HCT116 (cell line): Measurements from ENCODE around the gene SYDE2. TPM values are rescaled to one million over a fixed set of nuclear protein-coding genes. Genes with fewer than 3 reads are reported as not detected.

ENCODE experiments used
- ATAC-seq: fragments of 200-7000 bp; cut with Tn5 transposase; 2 replicates; pipeline ENCODE4 v1.9.1; 2020; ENCODE audit warnings: mild to moderate bottlenecking, moderate library complexity
- BruUV-seq: library from RNA; stranded (reverse); fragments of 400-500 nt; replicated peaks from 2 replicates; lab custom pipeline; 2021; lab: Mats Ljungman, UMichigan
- CTCF ChIA-PET: fragments of 300-600 bp; sonication (Branson Sonifier 250); formaldehyde crosslinking; loops from one replicate; lab custom pipeline; 2021; ENCODE audit warnings: antibody characterized with exemption; lab: Charles Lee
- POLR2A ChIA-PET: fragments of 300-600, 350-600 bp; sonication (Branson Sonifier 250); formaldehyde crosslinking; loops from one replicate; lab custom pipeline; 2021; ENCODE audit warnings: antibody characterized with exemption; lab: Charles Lee
- RAD21 ChIA-PET, 2 experiments: fragments of 300-600 bp; sonication (Branson Sonifier 250); formaldehyde crosslinking; loops; one replicate each; lab custom pipeline; 2023; ENCODE audit warnings: low total read pairs in 2 of 2; ENCODE audit not compliant: uncharacterized antibody in 2 of 2, unreplicated experiment in 2 of 2, low non-redundant PET in 1 of 2; lab: Charles Lee
- DNase-seq: peaks from one replicate; pipeline ENCODE4 v3.0.0-alpha.2; 2010; ENCODE audit warnings: low read depth, low spot score
- H2AFZ ChIP-seq: fragments of 200-600 bp; shearing (Covaris generic), sonication (generic); 2 replicates; pipeline ENCODE4 v1.6.1; 2017; ENCODE audit warnings: low read depth, mixed run types, mixed read lengths, antibody characterized with exemption, low read length; ENCODE audit not compliant: poor library complexity, severe bottlenecking
- H3K27ac ChIP-seq: 2 replicates; pipeline ENCODE4 v1.5.1; 2012; ENCODE audit warnings: low read depth, low read length
- H3K27me3 ChIP-seq: fragments of 200-600 bp; sonication (generic); 2 replicates; pipeline ENCODE4 v1.6.1; 2016; ENCODE audit warnings: mixed run types, low read length, mixed read lengths; ENCODE audit not compliant: insufficient read depth
- H3K36me3 ChIP-seq, 2 experiments: fragments of 200-500 bp in 1 of 2; fragments of 200-600 bp in 1 of 2; sonication (Bioruptor generic) in 1 of 2; sonication (generic) in 1 of 2; 2 replicates each; pipeline versions ENCODE4 v1.5.1 to v1.6.1; 2014 to 2016; ENCODE audit warnings: low read length in 2 of 2, inconsistent platforms in 1 of 2, mixed read lengths in 1 of 2, mixed run types in 1 of 2; ENCODE audit not compliant: insufficient read depth in 2 of 2, control insufficient read depth in 1 of 2
- H3K4me1 ChIP-seq, 2 experiments: fragments of 200-600 bp in 1 of 2; sonication (generic) in 1 of 2; 2 replicates each; pipeline versions ENCODE4 v1.5.1 to v1.6.1; 2012 to 2017; ENCODE audit warnings: low read length in 2 of 2, inconsistent platforms in 1 of 2, mild to moderate bottlenecking in 1 of 2, mixed read lengths in 1 of 2, mixed run types in 1 of 2, moderate library complexity in 1 of 2; ENCODE audit not compliant: insufficient read depth in 2 of 2, control insufficient read depth in 1 of 2
- H3K4me2 ChIP-seq: fragments of 200-600 bp; sonication (generic); 2 replicates; pipeline ENCODE4 v1.6.1; 2017; ENCODE audit warnings: mixed run types, low read length, mixed read lengths
- H3K4me3 ChIP-seq, 2 experiments: fragments of 200-600 bp in 1 of 2; sonication (generic) in 1 of 2; replicated peaks in 1 of 2; 2 replicates each; pipeline ENCODE4 v1.5.1; 2011 to 2016; ENCODE audit warnings: low read length in 2 of 2, control low read depth in 1 of 2, low read depth in 1 of 2, mild to moderate bottlenecking in 1 of 2, mixed read lengths in 1 of 2, mixed run types in 1 of 2
- H3K79me2 ChIP-seq: fragments of 200-600 bp; sonication (generic); 2 replicates; pipeline ENCODE4 v1.6.1; 2017; ENCODE audit warnings: mild to moderate bottlenecking, mixed run types, low read length, moderate library complexity, mixed read lengths; ENCODE audit not compliant: insufficient read depth
- H3K9ac ChIP-seq: fragments of 200-600 bp; sonication (generic); 2 replicates; pipeline ENCODE4 v1.6.1; 2016; ENCODE audit warnings: low read length, mixed read lengths
- H3K9me2 ChIP-seq: fragments of 200-600 bp; sonication (generic), shearing (Covaris generic); 2 replicates; pipeline ENCODE4 v1.6.1; 2017; ENCODE audit warnings: mixed run types, mild to moderate bottlenecking, moderate library complexity; ENCODE audit not compliant: insufficient read depth
- H3K9me3 ChIP-seq, 2 experiments: fragments of 200-500 bp in 1 of 2; fragments of 200-600 bp in 1 of 2; sonication (Bioruptor generic) in 1 of 2; sonication (generic) in 1 of 2; 2 replicates each; pipeline ENCODE4 v1.6.1; 2014 to 2017; ENCODE audit warnings: low read length in 2 of 2, mixed read lengths in 2 of 2, inconsistent platforms in 1 of 2, low read depth in 1 of 2, mild to moderate bottlenecking in 1 of 2, mixed run types in 1 of 2, moderate library complexity in 1 of 2; ENCODE audit not compliant: control insufficient read depth in 1 of 2, insufficient read depth in 1 of 2
- H4K20me1 ChIP-seq: fragments of 200-600 bp; sonication (generic), shearing (Covaris generic); 2 replicates; pipeline ENCODE4 v1.6.1; 2017; ENCODE audit warnings: mixed run types, mild to moderate bottlenecking, moderate library complexity; ENCODE audit not compliant: insufficient read depth
- CBX3 ChIP-seq: IDR thresholded peaks from 2 replicates; pipeline ENCODE4 v1.6.1; 2012; ENCODE audit warnings: low read depth
- EGR1 ChIP-seq: IDR thresholded peaks from 2 replicates; pipeline ENCODE4 v1.6.1; 2012; ENCODE audit warnings: low read depth
- ELF1 ChIP-seq: IDR thresholded peaks from 2 replicates; pipeline ENCODE4 v1.6.1; 2012; ENCODE audit warnings: low read depth, borderline replicate concordance
- EZH2 ChIP-seq: fragments of 200-600 bp; sonication (generic); IDR thresholded peaks from 2 replicates; pipeline ENCODE4 v1.6.1; 2017; ENCODE audit warnings: antibody characterized with exemption, mixed run types
- FOSL1 ChIP-seq: IDR thresholded peaks from 2 replicates; pipeline ENCODE4 v1.6.1; 2012; ENCODE audit warnings: low read depth
- JUND ChIP-seq: IDR thresholded peaks from 2 replicates; pipeline ENCODE4 v1.6.1; 2012
- POLR2A ChIP-seq: IDR thresholded peaks from 2 replicates; pipeline ENCODE4 v1.7.0; 2011; ENCODE audit warnings: borderline replicate concordance; ENCODE audit not compliant: insufficient read depth, insufficient read length; ENCODE audit errors: extremely low read depth
- POLR2AphosphoS5 ChIP-seq: IDR thresholded peaks from 2 replicates; pipeline ENCODE4 v1.6.1; 2011; ENCODE audit warnings: mild to moderate bottlenecking, low read depth, low read length, moderate library complexity
- RAD21 ChIP-seq: IDR thresholded peaks from 2 replicates; pipeline ENCODE4 v1.6.1; 2012; ENCODE audit warnings: low read depth, mild to moderate bottlenecking
- SIN3A ChIP-seq: IDR thresholded peaks from 2 replicates; pipeline ENCODE4 v1.6.1; 2012; ENCODE audit warnings: low read depth
- SP1 ChIP-seq: IDR thresholded peaks from 2 replicates; pipeline ENCODE4 v1.6.1; 2012; ENCODE audit warnings: low read depth
- SRF ChIP-seq: IDR thresholded peaks from 2 replicates; pipeline ENCODE4 v1.6.1; 2012; ENCODE audit warnings: low read depth
- TCF7L2 ChIP-seq: IDR thresholded peaks from 2 replicates; pipeline ENCODE4 v1.7.0; 2011; ENCODE audit warnings: borderline replicate concordance, inconsistent platforms; ENCODE audit not compliant: insufficient read depth, insufficient read length; ENCODE audit errors: extremely low read depth
- YY1 ChIP-seq: IDR thresholded peaks from 2 replicates; pipeline ENCODE4 v1.6.1; 2011; ENCODE audit warnings: low read length, low read depth, moderate library complexity, mild to moderate bottlenecking; ENCODE audit not compliant: insufficient replicate concordance; ENCODE audit errors: extremely low read depth
- ZBTB33 ChIP-seq: IDR thresholded peaks from 2 replicates; pipeline ENCODE4 v1.6.1; 2011; ENCODE audit warnings: mild to moderate bottlenecking, low read length, moderate library complexity; ENCODE audit not compliant: insufficient replicate concordance; ENCODE audit errors: extremely low read depth
- intact Hi-C: fragments of 100-400 bp; cut with micrococcal nuclease; formaldehyde crosslinking; loops from 2 replicates; pipeline ENCODE4 v1.10.0; 2022
- total RNA-seq: library from RNA; stranded (reverse); gene quantifications from one replicate; pipeline ENCODE4 v1.2.1, GENCODE V29; 2021; ENCODE audit not compliant: unreplicated experiment
- TF ChIP-seq, protein P1 (sequence below): IDR thresholded peaks from 2 replicates; pipeline ENCODE4 v1.6.1; 2012
- TF ChIP-seq, protein P2 (sequence below): IDR thresholded peaks from 2 replicates; pipeline ENCODE4 v1.6.1; 2012; ENCODE audit warnings: low read depth

The SYDE2 gene
- total RNA-seq, 1 experiment from 2014 or later = 5.3 TPM

- no peak overlapping the region for H3K9ac ChIP-seq
- no peak for DNase-seq
- H3K9me2 ChIP-seq = no peaks in the 10 kb centered on the region
- RAD21 ChIA-PET = no interaction called here
- TF ChIP-seq RAD21 (no peak), POLR2AphosphoS5 (no peak), ELF1 (no peak), TCF7L2 (no peak), SP1 (no peak), YY1 (no peak), FOSL1 (no peak), EGR1 (no peak), SIN3A (no peak), SRF (no peak), CBX3 (no peak), JUND (no peak), ZBTB33 (no peak), POLR2A (no peak), EZH2 (no peak)
- TF ChIP-seq, protein P1, sequence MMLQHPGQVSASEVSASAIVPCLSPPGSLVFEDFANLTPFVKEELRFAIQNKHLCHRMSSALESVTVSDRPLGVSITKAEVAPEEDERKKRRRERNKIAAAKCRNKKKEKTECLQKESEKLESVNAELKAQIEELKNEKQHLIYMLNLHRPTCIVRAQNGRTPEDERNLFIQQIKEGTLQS = no peak
- TF ChIP-seq, protein P2, sequence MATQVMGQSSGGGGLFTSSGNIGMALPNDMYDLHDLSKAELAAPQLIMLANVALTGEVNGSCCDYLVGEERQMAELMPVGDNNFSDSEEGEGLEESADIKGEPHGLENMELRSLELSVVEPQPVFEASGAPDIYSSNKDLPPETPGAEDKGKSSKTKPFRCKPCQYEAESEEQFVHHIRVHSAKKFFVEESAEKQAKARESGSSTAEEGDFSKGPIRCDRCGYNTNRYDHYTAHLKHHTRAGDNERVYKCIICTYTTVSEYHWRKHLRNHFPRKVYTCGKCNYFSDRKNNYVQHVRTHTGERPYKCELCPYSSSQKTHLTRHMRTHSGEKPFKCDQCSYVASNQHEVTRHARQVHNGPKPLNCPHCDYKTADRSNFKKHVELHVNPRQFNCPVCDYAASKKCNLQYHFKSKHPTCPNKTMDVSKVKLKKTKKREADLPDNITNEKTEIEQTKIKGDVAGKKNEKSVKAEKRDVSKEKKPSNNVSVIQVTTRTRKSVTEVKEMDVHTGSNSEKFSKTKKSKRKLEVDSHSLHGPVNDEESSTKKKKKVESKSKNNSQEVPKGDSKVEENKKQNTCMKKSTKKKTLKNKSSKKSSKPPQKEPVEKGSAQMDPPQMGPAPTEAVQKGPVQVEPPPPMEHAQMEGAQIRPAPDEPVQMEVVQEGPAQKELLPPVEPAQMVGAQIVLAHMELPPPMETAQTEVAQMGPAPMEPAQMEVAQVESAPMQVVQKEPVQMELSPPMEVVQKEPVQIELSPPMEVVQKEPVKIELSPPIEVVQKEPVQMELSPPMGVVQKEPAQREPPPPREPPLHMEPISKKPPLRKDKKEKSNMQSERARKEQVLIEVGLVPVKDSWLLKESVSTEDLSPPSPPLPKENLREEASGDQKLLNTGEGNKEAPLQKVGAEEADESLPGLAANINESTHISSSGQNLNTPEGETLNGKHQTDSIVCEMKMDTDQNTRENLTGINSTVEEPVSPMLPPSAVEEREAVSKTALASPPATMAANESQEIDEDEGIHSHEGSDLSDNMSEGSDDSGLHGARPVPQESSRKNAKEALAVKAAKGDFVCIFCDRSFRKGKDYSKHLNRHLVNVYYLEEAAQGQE = no peak
- TF ChIP-seq, all 23 proteins: peak for 0
- Histone ChIP-seq H3K4me1 (no peaks in the 10 kb centered on the region), H3K79me2 (no peaks in the 10 kb centered on the region), H4K20me1 (no peaks in the 10 kb centered on the region), H3K9me3 (no peaks in the 10 kb centered on the region), H2AFZ (no peak overlapping the region), H3K4me3 (no peak overlapping the region), H3K27me3 (no peaks in the 10 kb centered on the region), H3K4me2 (no peak overlapping the region), H3K36me3 (no peaks in the 10 kb centered on the region), H3K27ac (no peak overlapping the region)
- ChIA-PET POLR2A (no interaction called here), CTCF (no interaction called here)
- ATAC-seq = no peak
- intact Hi-C loops = no loop called here
- BruUV-seq = no TSS peak
Measured at GRCh38 chr1:85124091-85124490, 76.7 kb downstream of the SYDE2 start.
